Gastrocnemius medialis (tissue), 4 donors: ENCODE results near the gene HADHB.

ENCODE experiments used
- CTCF ChIP-seq, 5 experiments: fragments of 450-650 bp in 3 of 5; fragments of 200-600 bp in 2 of 5; sonication (generic) in 2 of 5; IDR thresholded peaks in 4 of 5; conservative IDR thresholded peaks in 1 of 5; 1 replicate in 4 of 5; 2 replicates in 1 of 5; pipeline ENCODE4 v1.5.1; 2016 to 2019; ENCODE audit warnings: antibody characterized with exemption in 5 of 5, mild to moderate bottlenecking in 3 of 5, moderate library complexity in 3 of 5
- POLR2A ChIP-seq, 2 donors: fragments of 450-650 bp; IDR thresholded peaks; one replicate each; pipeline ENCODE4 v1.6.1; 2017; ENCODE audit warnings: antibody characterized with exemption in 2 of 2, mild to moderate bottlenecking in 2 of 2, moderate library complexity in 2 of 2

- TF ChIP-seq CTCF (IDR thresholded peaks at IDR 0.05 in 4 of 5, conservative IDR thresholded peaks at IDR 0.05 in 1 of 5): no peak
- TF ChIP-seq POLR2A (IDR thresholded peaks at IDR 0.05): peak; percentile 51 to 73
Observed at GRCh38 chr2:26245810-26246209, 1.1 kb downstream of the HADHB start.
